ENCODE results near the gene PTPRG. TPM values are rescaled to one million over a fixed set of nuclear protein-coding genes. Genes with fewer than 3 reads are reported as not detected.

PTPRG gene
- total and polyA plus RNA-seq, 3 experiments from 2014 or later: not detected

GRCh38 chr3:61788623-61789507, 227.5 kb downstream of the PTPRG start:
- Histone ChIP-seq H3K36me3 (ENCODE audit: insufficient read depth, low read length) (no peaks in the 10 kb centered on the region), H3K27me3 (ENCODE audit: insufficient read depth, low read length, poor library complexity, severe bottlenecking) (no peaks in the 10 kb centered on the region), H3K27ac (ENCODE audit: low read depth, low read length) (no peak overlapping the region), H3K9me3 (ENCODE audit: low read length) (no peaks in the 10 kb centered on the region), H3K4me1 (ENCODE audit: insufficient read depth, low read length) (no peaks in the 10 kb centered on the region), H3K4me3 (ENCODE audit: low read length) (no peak overlapping the region)
- ChIA-PET CTCF (no interaction called here), POLR2A (no interaction called here)
- no peak overlapping the region for H3K27ac Mint-ChIP-seq
- peaks cover 0 to 9% (median 5%) of the 10 kb centered on the region in 5 donors for H3K9me3 Mint-ChIP-seq
- no peak overlapping the region for H3K4me3 Mint-ChIP-seq
- H3K27me3 Mint-ChIP-seq: peaks cover 0 to 4% of the 10 kb centered on the region in 2 donors
- no peaks in the 10 kb centered on the region for H3K36me3 Mint-ChIP-seq
- no peaks in the 10 kb centered on the region for H3K4me1 Mint-ChIP-seq
- DNase-seq: no peak

- H3K27me3 Mint-ChIP-seq: peaks cover 0 to 4% of the 10 kb centered on the region in 2 donors
- peaks cover 0 to 9% (median 5%) of the 10 kb centered on the region in 5 donors for H3K9me3 Mint-ChIP-seq
- H3K4me3 Mint-ChIP-seq: no peak overlapping the region
- H3K4me3 ChIP-seq (ENCODE audit: low read length): no peak overlapping the region
- H3K4me1 ChIP-seq (ENCODE audit: insufficient read depth, low read length): no peaks in the 10 kb centered on the region
- no peaks in the 10 kb centered on the region for H3K27me3 ChIP-seq (ENCODE audit: insufficient read depth, low read length, poor library complexity, severe bottlenecking)
- CTCF ChIA-PET: no interaction called here
- no peaks in the 10 kb centered on the region for H3K9me3 ChIP-seq (ENCODE audit: low read length)
- no peak overlapping the region for H3K27ac ChIP-seq (ENCODE audit: low read depth, low read length)
- DNase-seq: no peak
- H3K36me3 ChIP-seq (ENCODE audit: insufficient read depth, low read length): no peaks in the 10 kb centered on the region
- no peak overlapping the region for H3K27ac Mint-ChIP-seq
- no peaks in the 10 kb centered on the region for H3K36me3 Mint-ChIP-seq
- POLR2A ChIA-PET: no interaction called here
- H3K4me1 Mint-ChIP-seq: no peaks in the 10 kb centered on the region
These were observed 228.5 kb downstream of the PTPRG start for GRCh38 chr3:61789861-61790260.

- Mint-ChIP-seq H3K9me3 (peaks cover 0 to 9% (median 5%) of the 10 kb centered on the region in 5 donors), H3K36me3 (no peaks in the 10 kb centered on the region), H3K27ac (no peak overlapping the region), H3K4me3 (no peak overlapping the region), H3K4me1 (no peaks in the 10 kb centered on the region), H3K27me3 (peaks cover 0 to 4% of the 10 kb centered on the region in 2 donors)
- H3K4me1 ChIP-seq (ENCODE audit: insufficient read depth, low read length): no peaks in the 10 kb centered on the region
- ChIA-PET CTCF (no interaction called here), POLR2A (no interaction called here)
- H3K4me3 ChIP-seq (ENCODE audit: low read length): no peak overlapping the region
- no peaks in the 10 kb centered on the region for H3K27me3 ChIP-seq (ENCODE audit: insufficient read depth, low read length, poor library complexity, severe bottlenecking)
- no peak overlapping the region for H3K27ac ChIP-seq (ENCODE audit: low read depth, low read length)
- DNase-seq: no peak
- no peaks in the 10 kb centered on the region for H3K9me3 ChIP-seq (ENCODE audit: low read length)
- no peaks in the 10 kb centered on the region for H3K36me3 ChIP-seq (ENCODE audit: insufficient read depth, low read length)
These were observed 229.0 kb downstream of the PTPRG start for GRCh38 chr3:61790411-61790810.

- Histone ChIP-seq H3K27me3 (ENCODE audit: insufficient read depth, low read length, poor library complexity, severe bottlenecking) (no peaks in the 10 kb centered on the region), H3K9me3 (ENCODE audit: low read length) (no peaks in the 10 kb centered on the region), H3K4me1 (ENCODE audit: insufficient read depth, low read length) (no peaks in the 10 kb centered on the region), H3K36me3 (ENCODE audit: insufficient read depth, low read length) (no peaks in the 10 kb centered on the region), H3K4me3 (ENCODE audit: low read length) (no peak overlapping the region), H3K27ac (ENCODE audit: low read depth, low read length) (no peak overlapping the region)
- Mint-ChIP-seq H3K27ac (no peak overlapping the region), H3K36me3 (no peaks in the 10 kb centered on the region), H3K27me3 (peaks cover 0 to 6% of the 10 kb centered on the region in 2 donors), H3K4me3 (no peak overlapping the region), H3K9me3 (peaks cover 0 to 12% (median 6%) of the 10 kb centered on the region in 5 donors), H3K4me1 (no peaks in the 10 kb centered on the region)
- DNase-seq: no peak
- ChIA-PET CTCF (no interaction called here), POLR2A (no interaction called here)
These were observed 231.7 kb downstream of the PTPRG start for GRCh38 chr3:61793056-61793455.

- no peak overlapping the region for H3K27ac Mint-ChIP-seq
- no peaks in the 10 kb centered on the region for H3K9me3 ChIP-seq (ENCODE audit: low read length)
- DNase-seq: no peak
- ChIA-PET POLR2A (no interaction called here), CTCF (no interaction called here)
- H3K4me3 ChIP-seq (ENCODE audit: low read length): no peak overlapping the region
- no peaks in the 10 kb centered on the region for H3K4me1 ChIP-seq (ENCODE audit: insufficient read depth, low read length)
- H3K4me3 Mint-ChIP-seq: no peak overlapping the region
- H3K27me3 ChIP-seq (ENCODE audit: insufficient read depth, low read length, poor library complexity, severe bottlenecking): no peaks in the 10 kb centered on the region
- H3K27me3 Mint-ChIP-seq: peaks cover 0 to 6% of the 10 kb centered on the region in 2 donors
- no peak overlapping the region for H3K27ac ChIP-seq (ENCODE audit: low read depth, low read length)
- no peaks in the 10 kb centered on the region for H3K4me1 Mint-ChIP-seq
- no peaks in the 10 kb centered on the region for H3K36me3 ChIP-seq (ENCODE audit: insufficient read depth, low read length)
- H3K36me3 Mint-ChIP-seq: no peaks in the 10 kb centered on the region
- H3K9me3 Mint-ChIP-seq: peaks cover 0 to 12% (median 6%) of the 10 kb centered on the region in 5 donors
These were observed 232.2 kb downstream of the PTPRG start for GRCh38 chr3:61793521-61793920.

- ChIA-PET POLR2A (no interaction called here), CTCF (no interaction called here)
- no peaks in the 10 kb centered on the region for H3K9me3 ChIP-seq (ENCODE audit: low read length)
- H3K4me1 ChIP-seq (ENCODE audit: insufficient read depth, low read length): no peaks in the 10 kb centered on the region
- Mint-ChIP-seq H3K4me3 (no peak overlapping the region), H3K27me3 (peaks cover 0 to 6% of the 10 kb centered on the region in 2 donors), H3K27ac (no peak overlapping the region), H3K36me3 (no peaks in the 10 kb centered on the region), H3K9me3 (peaks cover 0 to 12% (median 6%) of the 10 kb centered on the region in 5 donors), H3K4me1 (no peaks in the 10 kb centered on the region)
- H3K4me3 ChIP-seq (ENCODE audit: low read length): no peak overlapping the region
- H3K27me3 ChIP-seq (ENCODE audit: insufficient read depth, low read length, poor library complexity, severe bottlenecking): no peaks in the 10 kb centered on the region
- no peak for DNase-seq
- H3K36me3 ChIP-seq (ENCODE audit: insufficient read depth, low read length): no peaks in the 10 kb centered on the region
- H3K27ac ChIP-seq (ENCODE audit: low read depth, low read length): no peak overlapping the region
These were observed 233.0 kb downstream of the PTPRG start for GRCh38 chr3:61794341-61794740.

- Mint-ChIP-seq H3K27ac (no peak overlapping the region), H3K4me1 (no peaks in the 10 kb centered on the region), H3K4me3 (no peak overlapping the region), H3K27me3 (peaks cover 0 to 6% of the 10 kb centered on the region in 2 donors), H3K9me3 (peaks cover 0 to 8% (median 7%) of the 10 kb centered on the region in 5 donors), H3K36me3 (no peaks in the 10 kb centered on the region)
- Histone ChIP-seq H3K27me3 (ENCODE audit: insufficient read depth, low read length, poor library complexity, severe bottlenecking) (no peaks in the 10 kb centered on the region), H3K4me3 (ENCODE audit: low read length) (no peak overlapping the region), H3K36me3 (ENCODE audit: insufficient read depth, low read length) (no peaks in the 10 kb centered on the region), H3K9me3 (ENCODE audit: low read length) (no peaks in the 10 kb centered on the region), H3K27ac (ENCODE audit: low read depth, low read length) (no peak overlapping the region), H3K4me1 (ENCODE audit: insufficient read depth, low read length) (no peaks in the 10 kb centered on the region)
- POLR2A ChIA-PET: no interaction called here
- no peak for DNase-seq
- CTCF ChIA-PET: no interaction called here
These were observed 233.6 kb downstream of the PTPRG start for GRCh38 chr3:61794961-61795360.

- H3K4me3 Mint-ChIP-seq: no peak overlapping the region
- H3K27me3 ChIP-seq (ENCODE audit: insufficient read depth, low read length, poor library complexity, severe bottlenecking): no peaks in the 10 kb centered on the region
- H3K4me1 ChIP-seq (ENCODE audit: insufficient read depth, low read length): no peaks in the 10 kb centered on the region
- no peaks in the 10 kb centered on the region for H3K4me1 Mint-ChIP-seq
- peaks cover 0 to 6% of the 10 kb centered on the region in 2 donors for H3K27me3 Mint-ChIP-seq
- no peak overlapping the region for H3K4me3 ChIP-seq (ENCODE audit: low read length)
- ChIA-PET POLR2A (no interaction called here), CTCF (no interaction called here)
- no peaks in the 10 kb centered on the region for H3K36me3 Mint-ChIP-seq
- no peaks in the 10 kb centered on the region for H3K9me3 ChIP-seq (ENCODE audit: low read length)
- H3K27ac Mint-ChIP-seq: no peak overlapping the region
- no peak for DNase-seq
- no peak overlapping the region for H3K27ac ChIP-seq (ENCODE audit: low read depth, low read length)
- peaks cover 0 to 9% (median 7%) of the 10 kb centered on the region in 5 donors for H3K9me3 Mint-ChIP-seq
- no peaks in the 10 kb centered on the region for H3K36me3 ChIP-seq (ENCODE audit: insufficient read depth, low read length)
These were observed 234.8 kb downstream of the PTPRG start for GRCh38 chr3:61796088-61796680.

Data from CD8-positive, alpha-beta memory T cell (primary cell).